ENCODE data around the gene PCDH8. TPM values are rescaled to one million over a fixed set of nuclear protein-coding genes. Genes with fewer than 3 reads are reported as not detected.

PCDH8 gene
- polyA plus RNA-seq, 12 donors: 0.19 to 1.5 (median 0.58) TPM; not detected in 2

- DNase-seq: peak; percentile 47
Measured at GRCh38 chr13:52851137-52851962, 2.9 kb upstream of the PCDH8 start.

GRCh38 chr13:52850396-52851136, 2.1 kb upstream of the PCDH8 start:
- DNase-seq: peak; percentile 81

DNA sequence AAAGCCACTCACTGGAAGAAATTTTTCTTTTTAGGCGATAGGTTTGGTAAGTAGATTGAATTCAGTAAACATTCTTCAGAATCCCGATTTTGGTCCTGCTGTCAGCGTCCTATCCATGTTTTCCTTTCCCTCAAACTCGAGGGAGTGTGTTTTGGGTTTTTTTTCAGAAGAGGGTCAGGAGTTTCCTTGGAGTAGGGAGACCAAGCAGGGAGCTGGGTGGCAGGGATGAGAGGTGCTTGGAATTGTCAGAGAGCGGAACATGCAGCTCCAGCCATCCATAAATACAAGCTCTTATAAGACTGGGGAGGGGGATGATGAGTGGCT, 1.6 kb upstream of the PCDH8 start:
- no peak for DNase-seq

DNA sequence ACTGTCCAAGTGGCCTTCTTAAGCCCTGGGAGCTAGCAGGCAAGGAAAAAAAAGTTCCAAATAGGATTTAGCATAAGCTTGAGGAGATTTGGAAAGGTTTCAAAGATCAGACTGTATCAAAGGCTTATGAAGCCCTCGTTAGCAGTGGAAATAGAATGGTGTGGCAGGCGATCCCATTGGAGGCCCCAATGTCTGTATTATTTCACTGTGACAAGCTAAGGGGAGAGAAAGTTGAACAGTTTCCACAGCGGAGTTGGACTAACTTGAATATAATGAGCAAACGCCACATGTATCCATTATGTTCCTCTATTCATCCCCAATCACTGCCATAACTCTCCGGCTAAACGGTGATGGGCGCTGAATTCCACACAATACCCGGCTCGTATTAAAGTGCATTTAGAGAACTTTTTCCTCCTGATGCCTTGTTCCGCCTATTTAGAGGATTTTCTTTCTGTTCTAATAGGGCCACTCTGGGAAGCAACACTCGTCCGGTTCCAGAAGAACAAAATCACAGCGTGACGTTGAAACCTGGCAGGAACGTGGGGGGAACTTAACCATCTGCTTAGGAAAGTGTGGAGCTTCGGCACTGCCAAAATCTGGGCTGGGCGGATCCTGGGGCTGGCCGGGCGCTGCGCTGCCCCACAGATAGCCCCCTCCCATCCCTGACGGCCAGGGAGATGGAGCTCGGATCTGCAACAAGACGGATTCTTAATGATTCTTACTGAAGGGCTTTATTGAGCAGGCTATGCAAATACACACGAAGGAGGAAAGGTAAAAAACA, 1.0 kb upstream of the PCDH8 start:
- DNase-seq: no peak

DNA sequence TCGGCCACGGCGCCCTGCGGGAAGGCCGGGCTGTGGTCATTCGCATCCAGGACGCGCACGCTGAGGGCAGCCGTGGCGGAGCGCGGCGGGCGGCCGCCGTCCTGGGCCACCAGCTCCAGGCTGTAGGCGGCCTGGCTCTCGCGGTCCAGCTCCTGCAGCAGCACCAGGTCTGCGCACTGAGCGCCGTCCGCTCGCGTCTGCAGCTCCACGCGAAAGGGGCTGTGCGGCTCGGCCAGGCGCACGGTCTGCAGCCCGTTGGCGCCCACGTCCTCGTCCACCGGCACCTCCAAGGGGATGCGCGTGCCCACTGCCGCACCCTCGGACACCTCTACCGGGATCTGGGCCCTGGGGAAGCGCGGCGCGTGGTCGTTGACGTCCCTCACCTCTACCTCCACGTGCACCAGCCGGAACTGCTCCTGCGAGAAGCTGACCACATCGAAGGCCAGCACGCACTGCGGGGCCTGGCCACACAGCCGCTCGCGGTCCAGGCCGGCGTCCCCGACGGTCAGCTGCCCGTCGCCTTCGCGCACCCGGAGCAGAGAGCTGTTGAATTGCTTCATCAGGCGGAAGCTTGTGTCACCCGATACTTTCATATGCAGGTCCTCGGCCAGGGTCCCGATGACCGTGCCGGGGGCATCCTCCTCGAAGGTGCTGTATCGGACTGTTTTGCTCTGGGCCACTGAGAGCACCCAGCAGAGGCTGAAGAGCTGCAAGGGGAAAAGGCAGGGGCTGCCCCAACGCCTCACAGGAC, 583 bp downstream of the PCDH8 start:
- DNase-seq: no peak

DNA sequence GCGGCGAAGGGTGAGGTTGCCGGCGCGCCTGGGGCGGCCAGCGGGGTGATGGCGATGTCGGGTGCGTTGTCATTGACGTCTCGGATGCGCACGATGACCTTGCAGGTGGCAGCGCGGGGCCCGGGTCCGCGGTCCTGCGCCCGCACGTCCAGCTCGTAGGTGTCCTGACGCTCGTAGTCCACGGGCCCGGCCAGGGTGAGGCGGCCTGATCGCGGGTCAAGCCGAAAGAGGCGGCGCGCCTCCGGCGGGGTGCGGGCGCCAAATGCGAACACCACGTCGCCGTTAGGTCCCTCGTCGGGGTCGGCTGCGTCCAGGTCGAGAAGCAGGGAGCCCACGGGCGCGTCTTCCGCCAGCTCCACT, 1.1 kb downstream of the PCDH8 start:
- DNase-seq: no peak

GRCh38 chr13:52846567-52847321, 1.7 kb downstream of the PCDH8 start:
- peak; percentile 76 for DNase-seq

DNA sequence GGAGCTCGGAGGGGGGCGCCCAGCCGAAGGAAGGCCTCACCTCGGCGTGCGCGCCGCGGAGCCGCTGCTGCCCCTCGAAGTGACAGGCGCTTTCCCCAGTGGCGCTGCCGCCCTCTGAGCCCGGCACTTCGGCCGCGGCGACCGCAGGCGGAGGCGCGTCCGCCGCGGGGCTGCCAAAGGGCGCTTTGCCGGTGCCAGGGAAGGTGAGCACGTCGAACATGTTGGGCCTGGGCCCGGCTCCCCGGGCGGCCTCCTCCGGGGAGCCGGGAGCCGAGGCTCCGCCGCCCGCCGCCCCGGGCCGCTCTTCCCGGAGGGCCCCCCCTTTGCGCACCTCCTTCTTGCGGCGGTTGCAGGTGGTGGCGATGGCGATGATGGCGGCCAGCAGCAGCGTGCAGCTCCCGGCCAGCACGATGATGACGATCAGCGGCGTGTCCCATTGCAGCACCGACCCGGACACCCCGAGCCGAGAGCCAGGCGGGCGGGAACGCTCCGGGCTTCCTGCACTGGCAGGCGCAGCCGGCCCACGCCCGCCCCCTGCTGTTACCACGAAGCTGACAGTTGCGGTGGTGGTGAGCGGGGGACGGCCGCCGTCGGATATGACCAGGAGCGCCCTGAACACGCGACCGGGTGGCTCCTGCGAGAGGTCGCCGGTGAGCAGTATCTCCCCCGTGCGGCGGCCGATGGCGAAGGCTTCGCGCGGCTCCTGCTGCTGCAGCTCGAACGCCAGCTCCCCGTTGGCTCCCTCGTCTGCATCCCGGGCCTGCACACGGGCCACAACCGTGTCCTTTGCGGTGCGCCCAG, 2.5 kb downstream of the PCDH8 start:
- DNase-seq: no peak

DNA sequence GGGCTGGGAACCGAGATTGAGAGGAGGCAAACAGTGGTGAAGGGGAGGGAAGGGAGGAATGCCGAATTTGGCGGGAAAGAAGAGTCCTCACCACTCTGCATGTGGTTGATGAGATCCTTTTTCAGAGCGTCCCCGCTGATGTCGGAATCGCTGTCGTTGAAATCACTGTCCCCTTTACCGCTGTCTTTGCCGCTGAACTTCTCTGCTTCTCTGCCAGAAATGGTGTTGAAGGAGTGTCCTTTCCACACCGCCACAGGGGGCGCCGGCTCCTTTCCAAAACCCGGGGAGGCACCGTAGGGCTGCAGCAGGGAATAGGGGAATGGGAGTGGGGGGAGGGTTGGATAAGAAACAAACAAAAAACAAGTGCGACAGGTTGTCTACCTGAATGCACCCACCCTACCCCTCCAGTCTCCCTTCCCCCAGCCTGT, 3.1 kb downstream of the PCDH8 start:
- DNase-seq: no peak

DNA sequence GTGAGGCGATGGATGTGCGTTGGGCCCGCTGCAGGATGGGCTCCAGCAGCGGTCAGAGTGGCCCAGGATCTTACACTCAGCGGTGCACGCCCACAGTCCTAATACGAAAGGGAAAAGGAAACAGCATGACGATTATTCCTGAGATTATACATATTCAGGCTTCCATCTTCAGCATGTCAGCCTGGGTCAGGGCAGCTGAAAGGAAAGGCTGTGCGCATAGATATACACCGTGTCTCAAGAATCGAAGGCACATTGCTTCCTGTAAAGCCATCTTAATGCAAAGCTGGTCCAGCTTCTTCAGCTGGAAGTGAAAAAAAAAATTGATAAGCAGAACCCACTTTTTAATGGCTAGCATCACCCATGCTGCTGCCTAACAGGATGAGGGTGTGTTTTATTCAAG, 3.6 kb downstream of the PCDH8 start:
- DNase-seq: no peak

DNA sequence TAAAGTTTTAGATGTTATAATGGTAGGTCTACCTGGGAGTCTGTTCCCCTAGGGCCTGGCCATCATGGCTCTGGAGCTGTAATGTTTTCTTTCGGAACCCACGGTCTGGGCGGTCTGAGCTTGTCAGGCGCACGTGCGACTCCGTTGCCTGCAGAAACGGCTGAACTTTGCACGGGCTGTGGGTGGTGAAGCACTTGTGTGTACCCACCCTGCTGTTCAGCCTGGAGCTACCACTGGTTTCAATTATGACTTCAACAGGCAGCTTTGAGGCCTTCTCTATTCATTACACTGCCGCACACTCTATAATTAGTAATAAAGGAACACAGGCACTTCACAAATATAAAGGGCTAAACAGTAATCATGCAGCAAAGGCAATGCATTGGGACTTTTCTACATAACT, 6.0 kb downstream of the PCDH8 start:
- DNase-seq: no peak

GRCh38 chr13:52840066-52840465, 8.4 kb downstream of the PCDH8 start:
- DNase-seq: no peak

DNA sequence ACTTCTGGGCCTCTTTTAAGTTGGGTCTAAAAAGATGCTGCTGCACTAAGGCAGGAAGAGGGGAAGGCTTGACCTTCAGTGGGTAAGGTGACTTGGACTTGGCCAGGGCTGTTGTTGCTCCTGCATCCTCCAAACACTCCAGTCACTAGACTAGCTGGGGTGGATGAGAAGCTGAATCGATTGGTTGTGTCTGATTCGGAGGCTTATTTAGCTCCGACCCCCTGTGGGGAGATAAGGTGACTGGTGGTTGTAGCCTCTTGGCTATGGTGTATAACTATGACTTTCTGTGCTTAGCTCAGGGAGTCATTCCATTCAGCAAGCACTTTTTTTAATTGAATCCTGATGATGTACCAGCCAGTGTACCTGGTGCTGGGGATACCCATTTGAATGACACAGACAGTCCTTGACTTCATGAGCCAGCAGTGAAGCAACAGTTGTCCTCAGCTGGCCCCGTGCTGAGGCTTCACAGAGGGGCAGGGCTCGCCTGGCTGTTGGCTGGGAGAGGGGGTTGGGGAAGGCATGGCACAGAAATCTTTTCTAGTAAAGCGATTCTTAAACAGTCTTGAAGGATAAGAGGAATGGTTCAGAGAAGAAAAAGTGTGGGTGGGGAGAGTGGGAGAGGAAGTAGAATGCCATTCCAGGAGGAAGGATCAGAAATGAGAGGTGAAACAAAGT, 9.9 kb downstream of the PCDH8 start:
- no peak for DNase-seq

DNA sequence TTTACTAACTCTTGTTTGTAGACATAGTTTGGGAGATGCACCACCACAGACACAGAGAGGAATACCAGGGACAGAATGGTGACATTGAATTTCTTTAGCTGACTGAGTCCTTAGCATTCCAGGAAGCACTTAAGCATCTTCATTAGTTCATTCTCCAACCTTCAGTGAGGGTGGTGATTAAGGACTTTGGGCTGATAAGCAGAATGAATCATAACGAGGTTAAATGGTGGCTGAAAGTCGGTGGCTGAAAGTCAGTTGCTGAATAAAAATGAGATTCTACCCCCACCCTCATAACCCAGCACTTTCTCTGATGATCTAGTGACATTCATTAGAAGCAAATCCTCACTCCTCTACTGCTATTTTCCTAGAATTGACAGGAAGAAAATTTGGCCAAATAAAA, 10.6 kb downstream of the PCDH8 start:
- no peak for DNase-seq

DNA sequence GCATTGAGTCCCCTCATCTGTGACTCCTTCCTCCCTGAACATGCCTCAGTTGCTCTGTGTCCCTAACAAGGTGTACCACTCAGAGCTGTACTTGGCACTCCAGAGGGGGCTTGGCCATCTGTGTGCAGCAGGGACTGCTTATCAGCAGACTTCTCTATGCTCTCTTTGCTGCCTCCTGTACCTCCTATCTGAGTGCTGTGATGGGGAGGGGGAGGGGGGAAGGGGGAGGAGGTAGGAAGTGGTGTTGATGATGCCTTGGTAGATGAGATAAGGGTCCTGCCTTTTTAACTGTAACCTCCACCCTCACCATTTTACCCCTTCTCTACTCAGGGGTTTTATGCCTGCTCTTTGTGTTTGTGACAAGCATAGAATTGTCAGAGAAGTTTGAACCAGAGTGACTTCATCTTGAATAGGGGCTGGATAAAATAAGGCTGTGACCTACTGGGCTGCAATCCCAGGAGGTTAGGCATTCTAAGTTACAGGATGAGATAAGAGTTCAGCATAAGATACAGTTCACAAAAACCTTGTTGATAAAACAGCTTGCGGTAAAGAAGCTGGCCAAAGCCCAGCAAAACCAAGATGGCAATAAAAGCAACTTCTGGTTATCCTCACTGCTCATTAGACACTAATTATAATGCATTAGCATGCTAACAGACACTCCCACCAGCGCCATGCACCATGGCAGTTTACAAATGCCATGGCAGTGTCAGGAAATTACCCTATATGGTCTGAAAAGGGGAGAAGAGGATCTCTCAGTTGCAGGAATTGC, 13.2 kb downstream of the PCDH8 start:
- DNase-seq: no peak

DNA sequence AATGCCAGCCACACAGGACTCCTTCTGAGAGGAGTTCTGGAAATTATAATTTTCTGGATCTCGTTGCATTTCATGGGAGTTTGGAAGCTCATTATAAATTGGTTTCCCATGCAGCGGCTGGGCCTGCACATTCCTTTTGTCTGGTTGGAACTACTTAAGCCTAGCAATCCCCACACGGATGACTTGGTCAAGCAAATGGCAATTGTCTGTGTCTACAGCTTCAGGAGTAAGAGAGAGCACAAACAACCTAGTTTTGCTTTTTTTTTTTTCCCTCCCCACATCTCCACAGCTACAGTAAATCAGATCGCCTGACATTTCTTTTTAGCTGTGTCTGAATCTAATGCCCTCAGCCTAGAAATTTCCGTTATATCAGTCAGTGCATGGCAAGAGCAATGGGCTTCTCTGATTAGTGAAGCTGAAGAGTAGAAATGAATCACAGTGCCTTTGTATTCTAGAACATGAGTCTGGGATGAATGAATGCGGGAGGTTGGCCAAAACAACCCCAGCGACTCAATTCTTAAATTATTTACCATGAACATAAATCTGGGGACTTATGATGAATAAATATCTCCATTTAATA, 15.1 kb downstream of the PCDH8 start:
- DNase-seq: no peak

- no peak for DNase-seq
Measured at GRCh38 chr13:52832313-52832712, 16.1 kb downstream of the PCDH8 start.

DNA sequence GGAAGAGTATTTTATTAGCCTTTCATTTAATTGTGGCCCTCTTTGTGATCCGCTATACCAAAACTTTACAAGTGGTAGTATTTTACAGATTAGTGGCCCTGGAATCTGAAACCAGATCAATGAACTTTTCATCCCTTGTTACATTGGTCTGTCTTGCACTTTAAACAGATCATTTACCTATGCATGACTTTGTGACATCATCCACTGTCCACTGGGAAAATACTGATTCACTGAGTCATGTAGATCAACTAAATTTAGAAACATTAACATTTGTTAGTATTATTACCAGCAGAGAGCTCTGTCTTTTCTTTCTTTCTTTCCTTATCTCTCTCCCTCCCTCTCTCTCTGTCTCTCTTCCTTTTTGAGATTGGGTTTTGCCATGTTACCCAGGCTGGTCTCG, 17.5 kb downstream of the PCDH8 start:
- no peak for DNase-seq

DNA sequence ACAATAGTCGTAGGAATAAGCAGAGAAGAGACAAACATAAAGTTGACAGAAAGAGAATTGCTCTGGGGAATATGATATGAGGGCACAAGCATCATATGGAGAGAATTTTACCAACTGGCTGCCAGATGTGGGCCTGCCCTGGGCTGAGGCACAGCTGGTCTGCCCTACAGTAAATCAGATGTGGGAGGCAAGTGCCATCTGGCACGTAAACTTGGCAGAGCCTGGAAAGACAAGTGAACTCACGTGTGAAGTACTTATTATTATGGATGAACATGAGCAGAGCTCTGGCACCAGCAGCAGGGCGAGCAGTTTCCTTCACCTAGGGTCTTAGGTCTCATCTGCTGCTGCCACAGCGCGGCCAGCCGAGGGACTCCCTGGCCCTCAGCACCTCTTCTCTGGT, 20.6 kb downstream of the PCDH8 start:
- DNase-seq: no peak
